OCI-LY1 (cell line): ENCODE data around the gene TPRA1.

Source experiments
- H2AFZ ChIP-seq: fragments of 200-600 bp; sonication (generic), shearing (Covaris generic); 2 replicates; pipeline ENCODE4 v1.6.0; 2014; ENCODE audit warnings: antibody characterized with exemption, mild to moderate bottlenecking, low read length
- H3F3A ChIP-seq: fragments of 200-600 bp; sonication (generic), shearing (Covaris generic); 2 replicates; pipeline ENCODE4 v1.6.0; 2014; ENCODE audit warnings: mild to moderate bottlenecking, antibody characterized with exemption, low read length, moderate library complexity; ENCODE audit not compliant: insufficient read depth
- H3K27ac ChIP-seq: fragments of 200-600 bp; sonication (generic); 2 replicates; pipeline ENCODE4 v1.5.1; 2014; ENCODE audit warnings: low read length, mixed run types, mild to moderate bottlenecking, low read depth; ENCODE audit not compliant: poor library complexity, severe bottlenecking
- H3K27me3 ChIP-seq: fragments of 200-600 bp; sonication (generic); 2 replicates; pipeline ENCODE4 v1.6.0; 2014; ENCODE audit warnings: antibody characterized with exemption, mild to moderate bottlenecking, low read length, moderate library complexity; ENCODE audit not compliant: insufficient read depth
- H3K36me3 ChIP-seq: fragments of 200-600 bp; sonication (generic); 2 replicates; pipeline ENCODE4 v1.6.1; 2014; ENCODE audit warnings: mild to moderate bottlenecking, antibody characterized with exemption, low read length, moderate library complexity, mixed read lengths; ENCODE audit not compliant: insufficient read depth
- H3K4me1 ChIP-seq: fragments of 200-600 bp; sonication (generic); 2 replicates; pipeline ENCODE4 v1.5.1; 2014; ENCODE audit warnings: mild to moderate bottlenecking, low read length, moderate library complexity; ENCODE audit not compliant: insufficient read depth, severe bottlenecking
- H3K4me2 ChIP-seq: fragments of 200-600 bp; sonication (generic), shearing (Covaris generic); 2 replicates; pipeline ENCODE4 v1.6.1; 2014; ENCODE audit warnings: low read length
- H3K4me3 ChIP-seq: fragments of 200-600 bp; sonication (generic); 2 replicates; pipeline ENCODE4 v1.5.1; 2014; ENCODE audit warnings: low read length, low read depth, mild to moderate bottlenecking, mixed read lengths; ENCODE audit not compliant: poor library complexity, severe bottlenecking
- H3K79me2 ChIP-seq: fragments of 200-600 bp; shearing (Covaris generic); 2 replicates; pipeline ENCODE4 v1.6.1; 2016; ENCODE audit warnings: mixed run types, low read length, mixed read lengths; ENCODE audit not compliant: insufficient read depth
- H3K9ac ChIP-seq: fragments of 200-600 bp; sonication (generic), shearing (Covaris generic); 2 replicates; pipeline ENCODE4 v1.6.1; 2014; ENCODE audit warnings: mild to moderate bottlenecking, low read length, mixed read lengths
- H3K9me2 ChIP-seq: fragments of 200-600 bp; sonication (generic), shearing (Covaris generic); 2 replicates; pipeline ENCODE4 v1.6.1; 2014; ENCODE audit warnings: low read depth, mild to moderate bottlenecking, low read length, mixed read lengths
- H3K9me3 ChIP-seq: fragments of 200-600 bp; shearing (Covaris generic); 2 replicates; pipeline ENCODE4 v1.6.1; 2014; ENCODE audit warnings: low read length, mixed read lengths
- H4K20me1 ChIP-seq: fragments of 200-600 bp; sonication (generic), shearing (Covaris generic); 2 replicates; pipeline ENCODE4 v1.6.0; 2016; ENCODE audit warnings: mild to moderate bottlenecking, low read length; ENCODE audit not compliant: insufficient read depth
- EZH2 ChIP-seq: fragments of 200-600 bp; sonication (generic), shearing (Covaris generic); IDR thresholded peaks from 2 replicates; pipeline ENCODE4 v1.8.0; 2017; ENCODE audit warnings: borderline replicate concordance, mixed run types, mild to moderate bottlenecking, antibody characterized with exemption, low read length, moderate library complexity, mixed read lengths
- TF ChIP-seq, protein P1 (sequence below): fragments of 200-600 bp; sonication (generic), shearing (Covaris generic); IDR thresholded peaks from 2 replicates; pipeline ENCODE4 v1.5.1; 2017; ENCODE audit warnings: mild to moderate bottlenecking, antibody characterized with exemption, low read length, moderate library complexity, mixed read lengths

TPRA1 gene

DNA sequence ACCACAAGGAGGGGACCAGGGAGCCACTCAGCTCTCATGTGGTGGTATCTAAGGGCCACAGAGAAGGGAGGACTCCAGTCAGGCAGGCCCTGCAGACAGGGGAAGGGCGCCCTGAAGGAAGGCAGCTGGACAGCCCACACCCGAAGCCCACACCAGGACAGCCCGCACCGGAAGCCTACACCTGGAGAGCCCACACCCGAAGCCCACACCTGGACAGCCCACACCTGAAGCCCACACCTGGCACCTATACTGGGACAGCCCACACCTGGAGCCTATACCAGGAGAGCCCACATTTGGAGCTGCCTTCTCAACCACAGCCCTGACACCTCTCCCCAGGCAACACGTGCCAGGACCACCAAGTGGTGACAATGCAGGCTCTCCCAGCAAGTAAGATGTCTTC, 11.7 kb downstream of the TPRA1 start:
- no peaks in the 10 kb centered on the region for H3K9me2 ChIP-seq
- H3K27ac ChIP-seq = no peak overlapping the region
- no peaks in the 10 kb centered on the region for H3K9me3 ChIP-seq
- no peak overlapping the region for H3K9ac ChIP-seq
- H2AFZ ChIP-seq = no peak overlapping the region
- H3K27me3 ChIP-seq = no peaks in the 10 kb centered on the region
- H3F3A ChIP-seq = no peaks in the 10 kb centered on the region
- H3K79me2 ChIP-seq = no peaks in the 10 kb centered on the region
- no peak for TF ChIP-seq EZH2
- TF ChIP-seq, protein P1, sequence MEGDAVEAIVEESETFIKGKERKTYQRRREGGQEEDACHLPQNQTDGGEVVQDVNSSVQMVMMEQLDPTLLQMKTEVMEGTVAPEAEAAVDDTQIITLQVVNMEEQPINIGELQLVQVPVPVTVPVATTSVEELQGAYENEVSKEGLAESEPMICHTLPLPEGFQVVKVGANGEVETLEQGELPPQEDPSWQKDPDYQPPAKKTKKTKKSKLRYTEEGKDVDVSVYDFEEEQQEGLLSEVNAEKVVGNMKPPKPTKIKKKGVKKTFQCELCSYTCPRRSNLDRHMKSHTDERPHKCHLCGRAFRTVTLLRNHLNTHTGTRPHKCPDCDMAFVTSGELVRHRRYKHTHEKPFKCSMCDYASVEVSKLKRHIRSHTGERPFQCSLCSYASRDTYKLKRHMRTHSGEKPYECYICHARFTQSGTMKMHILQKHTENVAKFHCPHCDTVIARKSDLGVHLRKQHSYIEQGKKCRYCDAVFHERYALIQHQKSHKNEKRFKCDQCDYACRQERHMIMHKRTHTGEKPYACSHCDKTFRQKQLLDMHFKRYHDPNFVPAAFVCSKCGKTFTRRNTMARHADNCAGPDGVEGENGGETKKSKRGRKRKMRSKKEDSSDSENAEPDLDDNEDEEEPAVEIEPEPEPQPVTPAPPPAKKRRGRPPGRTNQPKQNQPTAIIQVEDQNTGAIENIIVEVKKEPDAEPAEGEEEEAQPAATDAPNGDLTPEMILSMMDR = no peak
- H3K4me2 ChIP-seq = no peak overlapping the region
- peaks cover 41% of the 10 kb centered on the region for H3K36me3 ChIP-seq
- H3K4me1 ChIP-seq = peaks cover 7% of the 10 kb centered on the region
- H4K20me1 ChIP-seq = no peaks in the 10 kb centered on the region
- no peak overlapping the region for H3K4me3 ChIP-seq

DNA sequence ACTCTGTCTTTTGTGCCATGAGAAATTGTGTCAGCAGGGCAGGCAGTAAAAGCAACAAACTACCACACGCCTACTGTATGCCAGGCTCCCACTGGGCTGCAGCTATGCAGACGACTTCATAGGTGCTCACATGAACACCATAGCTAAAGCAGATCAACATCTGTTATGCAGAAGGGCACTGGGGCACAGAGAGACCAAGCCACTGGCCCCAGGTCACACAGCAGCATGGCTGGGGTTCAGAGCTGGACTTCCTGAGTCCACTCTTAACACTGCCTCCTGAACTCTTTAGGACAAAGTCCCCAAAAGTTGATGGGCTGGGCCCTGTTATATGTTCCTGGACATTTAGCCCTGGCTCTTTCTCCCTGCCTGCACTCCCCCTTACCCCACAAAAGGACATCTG, 12.4 kb downstream of the TPRA1 start:
- H3K9me3 ChIP-seq = no peaks in the 10 kb centered on the region
- no peak overlapping the region for H3K4me2 ChIP-seq
- H3F3A ChIP-seq = no peaks in the 10 kb centered on the region
- H3K79me2 ChIP-seq = no peaks in the 10 kb centered on the region
- H3K27ac ChIP-seq = no peak overlapping the region
- no peak overlapping the region for H3K4me3 ChIP-seq
- no peak overlapping the region for H2AFZ ChIP-seq
- H4K20me1 ChIP-seq = no peaks in the 10 kb centered on the region
- peaks cover 7% of the 10 kb centered on the region for H3K4me1 ChIP-seq
- H3K9me2 ChIP-seq = no peaks in the 10 kb centered on the region
- TF ChIP-seq, protein P1 = no peak
- TF ChIP-seq EZH2 = no peak
- H3K36me3 ChIP-seq = peaks cover 47% of the 10 kb centered on the region
- no peaks in the 10 kb centered on the region for H3K27me3 ChIP-seq
- H3K9ac ChIP-seq = no peak overlapping the region

DNA sequence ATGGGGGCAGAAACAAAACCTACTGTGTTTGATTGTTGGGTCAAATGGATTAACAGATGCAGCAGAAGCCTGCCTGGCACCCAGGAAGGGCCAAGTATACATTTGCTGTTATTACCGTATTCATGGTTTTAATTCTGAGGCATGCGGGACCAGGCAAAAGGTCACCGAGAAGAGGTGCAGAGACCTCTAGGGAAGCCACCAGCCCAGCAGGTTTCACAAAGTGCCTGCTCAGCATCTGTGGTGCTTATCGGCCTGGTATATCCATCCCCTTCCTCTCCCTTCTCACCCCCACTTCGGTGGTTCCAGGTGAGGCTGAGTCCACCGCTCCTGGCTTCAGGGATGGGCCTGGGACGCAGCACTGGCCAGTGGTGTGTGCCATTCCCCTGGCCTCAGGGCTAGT, 13.1 kb downstream of the TPRA1 start:
- H3K36me3 ChIP-seq = peaks cover 55% of the 10 kb centered on the region
- H3F3A ChIP-seq = no peaks in the 10 kb centered on the region
- no peak overlapping the region for H3K9ac ChIP-seq
- no peaks in the 10 kb centered on the region for H3K9me3 ChIP-seq
- H3K79me2 ChIP-seq = no peaks in the 10 kb centered on the region
- no peaks in the 10 kb centered on the region for H3K27me3 ChIP-seq
- H4K20me1 ChIP-seq = no peaks in the 10 kb centered on the region
- no peak overlapping the region for H2AFZ ChIP-seq
- TF ChIP-seq EZH2 = no peak
- TF ChIP-seq, protein P1 = no peak
- H3K4me2 ChIP-seq = no peak overlapping the region
- H3K9me2 ChIP-seq = no peaks in the 10 kb centered on the region
- H3K4me1 ChIP-seq = peaks cover 7% of the 10 kb centered on the region
- H3K4me3 ChIP-seq = no peak overlapping the region
- no peak overlapping the region for H3K27ac ChIP-seq
